Activated CD8-positive, alpha-beta T cell treated with anti-CD3 and anti-CD28 coated beads, Interleukin-2, amount 10 ng/mL, durations not matched to agents 7 days and 5 days (primary cell): ENCODE measurements around the gene FGF14. TPM values are rescaled to one million over a fixed set of nuclear protein-coding genes. Genes with fewer than 3 reads are reported as not detected.

Experiments used
- ATAC-seq: fragments of 150-1000 bp; cut with Tn5 transposase; one replicate; pipeline ENCODE4 v1.10.0; 2021; ENCODE audit warnings: moderate library complexity
- CTCF ChIA-PET: fragments of 350-600 bp; sonication (Branson Sonifier 250); formaldehyde crosslinking; loops from one replicate; lab custom pipeline; 2021; ENCODE audit warnings: antibody characterized with exemption; lab: Charles Lee
- POLR2A ChIA-PET: fragments of 350-600 bp; sonication (Branson Sonifier 250); formaldehyde crosslinking; loops from one replicate; lab custom pipeline; 2021; ENCODE audit warnings: antibody characterized with exemption; lab: Charles Lee
- DNase-seq: peaks from one replicate; pipeline ENCODE4 v3.0.0-alpha.2; 2020
- H3K27ac Mint-ChIP-seq: one replicate; pipeline ENCODE4 v1.8.0; 2021; ENCODE audit warnings: mild to moderate bottlenecking, mixed read lengths
- H3K27me3 Mint-ChIP-seq: one replicate; pipeline ENCODE4 v1.8.0; 2021; ENCODE audit warnings: low read depth, mixed read lengths
- H3K36me3 Mint-ChIP-seq: one replicate; pipeline ENCODE4 v1.8.0; 2021; ENCODE audit warnings: low read depth, mixed read lengths
- H3K4me1 Mint-ChIP-seq: one replicate; pipeline ENCODE4 v1.8.0; 2021; ENCODE audit warnings: low read depth, mixed read lengths
- H3K4me3 Mint-ChIP-seq: one replicate; pipeline ENCODE4 v1.8.0; 2021; ENCODE audit warnings: mild to moderate bottlenecking, mixed read lengths
- H3K9me3 Mint-ChIP-seq: one replicate; pipeline ENCODE4 v1.8.0; 2022; ENCODE audit warnings: mixed read lengths; ENCODE audit not compliant: insufficient read depth
- microRNA-seq: library from miRNA; unstranded; fragments of <30 nt; microRNA quantifications from one replicate; pipeline ENCODE4 v1.2.0, GENCODE V29; 2022
- total RNA-seq, 2 experiments: library from RNA; stranded (reverse); gene quantifications; one replicate each; pipeline ENCODE4 v1.2.3, GENCODE V29; 2021

The FGF14 gene
- total RNA-seq, 2 experiments from 2014 or later: not detected

DNA sequence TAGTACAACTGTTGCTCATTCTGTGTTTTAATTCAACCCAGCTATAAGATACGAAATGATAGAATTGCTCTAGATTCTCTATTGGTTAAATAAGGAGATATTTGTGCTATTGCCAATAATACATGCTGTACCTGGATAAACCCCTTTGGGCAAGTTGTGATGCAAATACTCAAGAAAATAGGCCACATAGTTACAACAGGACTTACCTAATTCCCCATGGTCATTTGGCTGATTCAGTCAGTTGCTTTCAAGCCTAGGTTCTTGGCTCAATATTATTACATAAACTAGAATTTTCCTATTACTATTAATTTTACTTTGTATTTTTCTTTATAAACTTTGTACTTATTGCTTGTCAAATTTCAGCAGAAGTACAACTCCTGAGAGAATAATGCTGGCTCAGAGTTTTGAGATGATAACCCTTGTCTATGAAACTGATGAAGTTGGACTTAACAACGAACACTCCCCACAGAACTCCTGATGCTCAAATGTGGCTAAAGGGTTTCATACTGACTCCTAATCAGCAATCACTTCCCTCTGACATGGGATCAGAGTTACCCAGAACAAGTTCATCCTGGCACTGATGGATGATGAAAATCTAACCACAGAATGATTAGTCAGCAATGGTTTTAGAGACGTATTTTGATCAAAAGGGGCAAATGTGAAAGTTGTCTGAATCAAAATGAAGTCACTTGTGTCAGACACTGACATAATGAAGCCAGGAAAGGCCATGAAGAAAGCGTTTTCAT lies 728.3 kb downstream of the FGF14 start:
- Mint-ChIP-seq H3K9me3 (no peaks in the 10 kb centered on the region), H3K27me3 (no peaks in the 10 kb centered on the region), H3K36me3 (no peaks in the 10 kb centered on the region), H3K4me3 (no peak overlapping the region), H3K27ac (no peak overlapping the region), H3K4me1 (no peaks in the 10 kb centered on the region)
- no peak for ATAC-seq
- ChIA-PET POLR2A (no interaction called here), CTCF (no interaction called here)
- no peak for DNase-seq

DNA sequence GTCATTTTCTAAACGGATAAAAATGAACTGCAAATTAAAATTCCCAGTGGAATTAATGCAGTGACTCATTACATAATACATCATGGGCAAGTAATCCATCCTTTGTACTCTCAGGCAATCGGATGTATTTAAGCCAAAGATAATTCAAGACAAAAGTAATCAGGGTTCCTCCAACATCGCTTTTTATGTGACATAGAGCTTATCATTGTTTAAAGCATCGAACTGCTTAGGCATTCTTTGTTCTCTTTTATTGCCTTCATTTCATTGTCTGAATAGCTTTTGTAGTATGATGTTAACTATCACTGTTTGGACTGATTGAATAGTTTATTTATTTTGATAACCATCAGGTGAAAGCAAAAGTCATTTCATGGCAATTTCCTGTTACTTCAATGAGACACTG lies 740.0 kb downstream of the FGF14 start:
- no peak for DNase-seq
- CTCF ChIA-PET: interaction anchor here (0.6 kb wide), 1 partner anchor 242 kb away, joined by 3 read pairs; no protein-coding TSS in a partner anchor
- Mint-ChIP-seq H3K27ac (no peak overlapping the region), H3K9me3 (no peaks in the 10 kb centered on the region), H3K27me3 (no peaks in the 10 kb centered on the region), H3K36me3 (no peaks in the 10 kb centered on the region), H3K4me3 (no peak overlapping the region), H3K4me1 (no peaks in the 10 kb centered on the region)
- POLR2A ChIA-PET: no interaction called here
- no peak for ATAC-seq

Small RNAs within 50 kb of the gene (microRNA-seq; reads per million reads assigned to microRNA genes)
- gene MIR2681 (not detected), gene MIR4705 (not detected)

Other genes starting within 250 kb of the FGF14 start
- 10 to 100 TPM; 77.8 to 85.4 TPM for gene TPP2, start 194.9 kb upstream of the FGF14 start, total RNA-seq